Left ventricle myocardium superior (tissue), 1 donor: ENCODE results near the gene CD58. TPM values are rescaled to one million over a fixed set of nuclear protein-coding genes. Genes with fewer than 3 reads are reported as not detected.

Experiments used
- ATAC-seq: fragments of 200-7000 bp; cut with Tn5 transposase; one replicate; pipeline ENCODE4 v1.9.1; 2020; ENCODE audit warnings: mild to moderate bottlenecking, moderate library complexity
- DNase-seq: peaks from one replicate; pipeline ENCODE4 v3.0.0-alpha.2; 2020
- intact Hi-C: fragments of 100-400 bp; cut with micrococcal nuclease; formaldehyde crosslinking; loops from one replicate; pipeline ENCODE4 v1.11.0; 2022
- total RNA-seq: library from RNA; stranded (reverse); fragmentation: NEBNext Ultra II Directional; extraction: Animal tissue kit (Norgen Biotek cat#: 25700); gene quantifications from one replicate; pipeline ENCODE4 v1.2.1, GENCODE V29; 2021
- donor health status: DM: no; HTN: yes; CAD: no; lungs with severe emphysema.

The CD58 gene
- total RNA-seq, 1 donor from 2014 or later: 26.1 TPM

DNA sequence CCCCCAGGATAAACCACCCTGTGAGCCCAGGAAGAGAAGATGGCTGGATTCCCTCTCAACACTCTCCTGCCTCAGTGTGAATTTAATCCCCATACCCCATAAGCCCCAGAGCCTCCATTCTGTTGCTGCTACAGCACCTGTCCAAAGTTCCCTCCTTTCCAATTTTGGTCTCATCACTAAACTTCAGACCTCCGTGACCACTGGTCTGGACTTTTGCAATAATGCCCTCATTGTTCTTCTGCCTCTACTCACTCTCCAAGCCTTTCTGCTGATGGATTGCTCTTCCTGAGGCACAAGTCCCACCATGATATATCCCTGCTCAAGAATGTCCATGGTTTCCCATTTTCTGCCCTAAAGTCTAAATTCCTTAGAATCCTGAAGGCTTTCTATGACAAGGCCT is 83.2 kb downstream of the CD58 start:
- ATAC-seq: no peak
- no peak for DNase-seq

DNA sequence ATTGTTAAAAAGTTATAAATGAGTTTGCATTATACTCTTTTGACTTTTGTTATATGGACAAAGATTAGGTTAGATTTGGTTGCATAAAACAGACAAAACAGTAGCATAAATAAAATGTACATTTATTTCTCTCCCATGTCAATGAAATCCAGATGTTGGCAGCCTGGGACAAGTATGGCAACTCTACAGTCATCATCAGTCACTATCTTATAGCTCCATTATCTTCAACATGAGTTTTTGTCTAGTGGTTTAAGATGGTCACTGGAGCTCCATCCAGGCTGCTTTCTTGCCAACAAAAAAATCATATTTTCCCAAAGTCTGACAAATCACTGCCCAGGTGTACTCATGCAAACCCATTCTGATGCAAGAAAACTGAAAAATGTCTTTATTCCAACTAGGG is 83.8 kb downstream of the CD58 start:
- DNase-seq (no peak), ATAC-seq (no peak)
- intact Hi-C loops: loop anchor here (5.0 kb wide), 2 partner anchors 130 to 345 kb away; no protein-coding TSS in a partner anchor

More for the DNA sequence above, 83.2 kb downstream of the CD58 start:
- intact Hi-C loops: loop anchor here (5.0 kb wide), 2 partner anchors 130 to 345 kb away; no protein-coding TSS in a partner anchor

DNA sequence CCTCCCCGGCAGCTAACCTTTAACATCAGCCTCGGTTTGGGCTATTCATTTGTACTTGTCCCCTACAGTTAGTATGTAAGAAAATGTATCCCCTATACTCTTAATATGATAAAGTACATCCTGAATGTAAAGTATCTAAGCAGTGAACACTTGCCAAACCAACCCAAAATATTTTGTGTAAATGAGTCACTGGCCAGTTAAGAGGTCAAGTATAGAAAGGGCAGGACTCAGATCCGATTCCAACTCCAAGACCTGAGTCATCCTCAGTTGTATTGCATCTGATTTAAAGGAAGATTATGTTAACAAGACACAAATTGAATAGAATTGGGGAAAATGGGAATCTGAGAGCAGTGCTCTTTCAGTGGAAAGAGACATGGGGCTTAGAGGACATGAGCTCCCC is 84.4 kb downstream of the CD58 start:
- DNase-seq: no peak
- intact Hi-C loops: loop anchor here (5.0 kb wide), 2 partner anchors 129 to 344 kb away; no protein-coding TSS in a partner anchor
- no peak for ATAC-seq

DNA sequence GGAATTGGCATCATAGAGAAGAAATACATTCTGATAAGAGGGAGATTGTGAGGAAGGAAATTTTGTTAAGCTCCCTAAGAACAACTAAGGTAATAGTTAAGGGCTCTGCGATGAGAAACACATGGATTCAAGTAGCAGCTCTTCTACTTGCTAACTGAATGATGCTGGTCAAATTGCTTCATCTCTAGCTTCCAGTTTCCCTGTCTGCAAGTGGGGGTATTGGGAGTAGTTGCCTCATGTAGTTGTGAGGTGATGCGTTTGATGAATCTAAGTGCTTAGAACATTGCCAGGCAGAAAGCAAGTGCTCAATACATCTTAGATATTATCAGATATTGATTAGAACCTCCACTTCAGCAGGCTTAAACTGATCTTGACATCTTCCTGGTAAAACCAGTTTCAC is 84.8 kb downstream of the CD58 start:
- ATAC-seq: no peak
- intact Hi-C loops: loop anchor here (5.0 kb wide), 2 partner anchors 129 to 344 kb away; no protein-coding TSS in a partner anchor
- no peak for DNase-seq

DNA sequence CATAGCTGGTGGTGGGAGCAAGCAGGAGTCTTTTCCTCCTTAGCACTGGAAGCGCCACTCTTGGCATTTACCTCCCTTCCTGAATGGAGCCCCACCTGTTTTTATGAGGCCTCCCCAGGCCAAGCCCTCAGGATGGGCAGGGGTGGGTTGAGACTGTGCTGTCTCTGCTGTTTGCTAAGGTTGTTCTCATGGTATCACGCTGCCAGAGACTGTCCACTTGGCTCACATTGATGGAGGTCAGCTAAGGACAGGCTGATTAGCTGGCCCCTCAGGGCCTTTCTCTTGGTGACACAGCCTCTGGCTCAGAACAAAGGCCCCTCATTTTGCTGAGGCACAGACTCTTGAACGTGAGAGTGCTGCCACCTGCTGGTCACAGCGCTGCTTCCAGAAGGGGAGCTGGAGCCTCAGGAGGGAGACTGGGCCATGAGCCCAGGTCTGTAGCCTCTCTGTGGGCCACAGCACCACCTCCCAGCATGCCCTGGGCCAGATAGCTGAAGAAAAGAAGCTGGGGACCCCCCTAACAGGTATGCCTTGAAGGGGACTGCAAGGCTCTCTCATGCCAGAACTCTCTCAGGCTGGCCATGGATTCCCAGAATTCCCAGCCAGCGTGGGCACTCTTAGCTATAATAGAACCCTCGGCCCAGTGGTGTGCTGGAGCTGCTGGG is 85.6 kb downstream of the CD58 start:
- intact Hi-C loops: loop anchor here (5.0 kb wide), 2 partner anchors 128 to 343 kb away; no protein-coding TSS in a partner anchor
- peak; percentile 95 for DNase-seq
- ATAC-seq: peak; percentile 83

DNA sequence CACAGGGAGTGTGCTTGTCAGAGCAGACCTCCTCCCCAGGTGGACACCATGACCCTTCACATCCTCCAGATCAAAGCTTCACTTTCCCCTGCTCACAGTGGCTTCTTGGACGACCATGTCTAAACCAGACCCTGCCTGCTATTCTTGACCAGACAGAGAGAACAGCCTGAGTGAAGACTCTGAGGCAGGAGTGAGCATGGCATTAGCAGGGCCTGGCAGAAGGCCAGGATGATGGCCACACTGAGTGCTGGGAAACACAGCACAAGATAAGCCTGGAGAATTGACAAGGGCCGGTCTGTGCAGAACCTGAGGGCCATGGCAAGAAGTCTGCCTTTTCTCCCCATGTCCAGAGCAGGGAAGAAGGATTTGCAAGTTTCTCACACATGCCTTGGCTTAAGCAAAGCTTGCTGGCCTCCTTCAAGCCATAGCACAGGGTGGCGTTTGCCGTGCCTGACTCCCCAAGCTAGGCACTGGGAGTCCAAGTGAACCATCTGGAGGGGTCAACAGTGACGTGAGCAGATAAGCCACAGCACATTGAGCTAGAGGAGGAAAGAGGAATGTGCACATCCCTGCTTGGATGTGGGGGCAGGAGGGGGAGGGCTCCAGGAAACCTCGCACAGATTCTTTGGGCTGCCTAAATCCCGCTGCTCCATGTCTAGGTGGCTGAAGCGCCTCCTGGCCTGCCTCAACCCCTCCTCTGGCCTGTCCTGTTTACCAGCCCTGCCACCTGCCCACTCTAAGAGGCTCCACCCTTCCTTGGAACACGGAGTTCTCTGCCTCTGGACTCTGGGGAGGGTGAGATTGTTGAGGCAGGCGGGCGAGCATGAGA is 87.1 kb downstream of the CD58 start:
- ATAC-seq (peak; percentile 72), DNase-seq (peak; percentile 84)
- intact Hi-C loops: no loop called here

DNA sequence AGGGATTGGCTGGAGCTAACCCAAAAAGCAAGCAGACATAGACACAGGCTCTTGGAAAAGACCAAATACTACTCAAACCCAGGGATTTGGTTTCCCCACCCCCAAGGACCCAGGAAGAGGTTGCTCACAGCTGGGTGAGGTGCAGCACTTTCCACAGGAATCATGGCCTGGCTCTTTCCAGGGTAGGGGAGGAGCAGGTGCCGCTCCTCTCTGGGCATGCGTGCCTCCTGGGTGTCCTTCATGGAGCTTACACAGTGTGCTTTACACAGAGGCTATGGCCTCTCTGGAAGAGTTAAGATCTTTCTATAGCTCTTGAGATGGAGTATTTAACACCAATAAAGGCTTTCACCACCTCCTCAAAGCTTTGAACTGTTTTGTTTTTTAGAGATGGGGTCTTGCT is 88.3 kb downstream of the CD58 start:
- no peak for DNase-seq
- intact Hi-C loops: no loop called here
- ATAC-seq: no peak

DNA sequence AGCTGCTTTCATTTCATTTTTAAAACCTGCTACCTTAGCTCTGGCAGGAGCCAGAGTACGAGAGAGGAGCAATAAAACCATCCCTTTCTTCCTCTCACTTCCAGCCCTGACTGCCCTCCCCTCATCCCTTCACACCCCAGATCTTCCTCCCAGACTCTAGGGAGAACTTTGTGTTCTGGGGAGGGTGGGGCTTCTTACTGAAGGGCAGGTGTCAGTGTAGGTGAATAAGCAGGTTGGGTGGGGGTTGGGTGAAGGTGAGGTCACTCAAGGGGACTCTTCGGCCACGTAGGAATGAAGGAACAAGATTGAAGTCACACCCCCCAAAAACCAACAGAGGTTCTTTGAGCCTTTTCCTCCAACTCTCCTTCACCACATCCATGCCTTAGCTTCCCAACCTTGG is 88.9 kb downstream of the CD58 start:
- ATAC-seq: no peak
- intact Hi-C loops: no loop called here
- no peak for DNase-seq

DNA sequence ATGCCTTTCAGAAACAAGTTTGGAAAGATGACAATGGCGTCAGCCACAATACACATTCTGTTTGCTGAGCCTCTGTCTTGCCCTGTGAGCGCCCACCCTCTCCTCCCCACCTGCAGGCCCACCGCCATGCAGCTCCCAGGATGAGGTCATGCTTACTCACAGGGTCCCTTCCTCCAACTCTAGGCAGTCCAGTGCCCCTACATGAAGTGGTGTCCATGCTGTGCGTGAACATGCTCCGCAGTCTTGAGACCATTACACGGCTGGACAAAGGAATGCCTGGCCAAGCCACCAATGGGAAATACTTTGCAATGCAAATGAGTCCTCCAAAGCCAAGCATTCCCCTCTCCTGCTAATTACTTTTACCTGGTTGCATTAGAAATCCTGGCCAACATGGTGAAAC is 92.2 kb downstream of the CD58 start:
- intact Hi-C loops: no loop called here
- DNase-seq: no peak
- ATAC-seq: no peak

DNA sequence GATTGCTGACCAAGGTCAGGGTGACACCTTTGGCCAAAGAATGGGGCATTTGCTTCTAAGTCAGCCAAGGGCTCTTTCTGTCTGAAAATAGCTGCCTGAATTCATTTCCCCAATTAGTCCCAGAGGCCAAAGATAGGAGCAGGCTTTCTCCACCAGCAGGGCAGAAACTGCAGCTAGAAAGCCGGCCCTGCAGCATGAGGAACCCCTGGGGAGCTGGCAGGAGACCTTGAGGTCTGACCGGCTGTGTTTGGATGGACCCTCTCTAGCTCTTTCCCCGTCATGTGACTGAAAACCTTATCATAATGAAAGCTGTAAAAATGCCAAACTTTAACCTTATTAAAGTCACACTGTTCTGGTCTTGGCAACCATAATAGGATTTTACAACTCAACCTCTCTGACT is 93.4 kb downstream of the CD58 start:
- DNase-seq: no peak
- ATAC-seq: peak; percentile 55
- intact Hi-C loops: no loop called here

DNA sequence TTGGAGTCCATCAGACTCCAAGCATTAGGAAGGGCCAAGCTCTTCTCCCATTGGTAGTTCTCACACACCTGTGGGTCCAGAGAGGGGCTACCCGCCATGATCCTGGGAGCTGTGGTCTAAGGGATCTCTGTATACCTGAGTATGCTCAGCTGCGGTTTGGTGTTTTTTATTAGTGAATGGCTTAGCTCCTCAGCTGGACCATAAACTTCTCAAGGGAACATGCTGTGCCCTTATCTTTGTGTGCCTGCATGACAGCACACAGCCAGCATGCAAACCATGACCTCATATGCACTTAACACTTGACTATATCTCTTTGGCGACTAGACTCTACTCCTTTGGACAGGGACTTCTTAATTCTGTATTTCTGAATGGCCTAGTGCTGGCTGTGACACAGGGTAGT is 94.5 kb downstream of the CD58 start:
- ATAC-seq: peak; percentile 88
- intact Hi-C loops: no loop called here
- DNase-seq: no peak

DNA sequence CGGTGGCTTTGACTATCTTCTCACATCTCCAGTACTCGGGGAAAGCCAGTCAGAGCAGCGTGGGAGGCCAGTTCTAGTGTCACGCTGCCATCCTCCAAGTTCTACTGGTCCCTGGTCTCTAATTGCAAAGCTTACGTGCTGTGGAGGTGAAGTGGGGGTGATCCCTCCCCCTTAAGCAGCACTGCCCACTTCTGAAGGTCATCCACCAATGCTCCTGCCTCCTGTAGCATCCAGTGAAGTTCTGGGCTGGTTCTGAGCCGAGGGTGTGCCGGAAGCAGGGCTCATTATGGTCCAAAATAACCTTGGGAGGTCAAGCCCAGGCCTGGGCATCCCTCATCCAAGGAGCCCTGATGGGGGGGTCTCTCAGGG is 95.0 kb downstream of the CD58 start:
- ATAC-seq (peak; percentile 9), DNase-seq (no peak)
- intact Hi-C loops: no loop called here

DNA sequence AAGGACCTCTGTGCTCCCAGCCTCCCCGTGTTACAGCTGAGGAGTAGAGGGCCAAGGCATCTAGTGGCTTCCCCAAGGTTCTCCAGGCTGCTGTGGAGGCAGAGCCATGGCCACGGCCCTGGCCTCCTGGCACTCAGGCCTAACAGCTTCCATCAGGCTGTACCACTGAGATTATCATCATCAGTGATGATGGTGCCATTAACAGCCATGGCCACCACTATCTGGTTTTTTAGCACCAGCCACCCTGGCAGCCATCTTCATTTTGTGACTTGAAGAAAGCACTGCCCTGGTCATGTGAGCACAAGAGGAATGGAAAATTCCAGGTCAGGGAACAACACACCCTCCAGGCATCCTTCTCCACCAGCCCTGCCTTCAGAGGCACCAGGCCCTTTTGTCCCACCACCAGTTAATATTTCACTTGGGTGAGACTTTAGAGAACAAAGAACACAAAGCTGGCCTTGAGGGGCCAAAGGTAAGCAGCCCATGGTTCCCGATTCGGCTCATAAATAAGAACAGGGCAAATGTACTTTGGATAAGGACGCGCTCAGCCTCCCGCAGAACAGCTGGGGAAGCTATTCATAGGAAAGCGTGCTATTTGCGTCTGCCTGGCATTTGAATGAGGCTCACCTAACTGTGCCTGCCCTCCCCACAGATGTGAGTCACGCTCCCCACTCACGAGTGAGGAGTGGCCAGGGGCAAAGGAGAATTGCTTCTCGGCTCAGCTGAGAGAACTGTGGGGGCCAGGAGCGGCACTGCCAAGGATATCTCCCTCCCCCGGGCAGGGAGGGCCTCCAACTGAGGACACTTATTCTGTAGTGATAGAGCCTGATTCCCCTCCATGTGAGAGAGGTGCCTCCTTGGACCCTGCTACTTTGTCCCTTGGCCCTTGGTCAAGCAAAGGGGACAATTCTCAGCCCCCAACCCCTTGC is 95.6 kb downstream of the CD58 start:
- peak; percentile 67 for DNase-seq
- intact Hi-C loops: no loop called here
- ATAC-seq: peak; percentile 81

DNA sequence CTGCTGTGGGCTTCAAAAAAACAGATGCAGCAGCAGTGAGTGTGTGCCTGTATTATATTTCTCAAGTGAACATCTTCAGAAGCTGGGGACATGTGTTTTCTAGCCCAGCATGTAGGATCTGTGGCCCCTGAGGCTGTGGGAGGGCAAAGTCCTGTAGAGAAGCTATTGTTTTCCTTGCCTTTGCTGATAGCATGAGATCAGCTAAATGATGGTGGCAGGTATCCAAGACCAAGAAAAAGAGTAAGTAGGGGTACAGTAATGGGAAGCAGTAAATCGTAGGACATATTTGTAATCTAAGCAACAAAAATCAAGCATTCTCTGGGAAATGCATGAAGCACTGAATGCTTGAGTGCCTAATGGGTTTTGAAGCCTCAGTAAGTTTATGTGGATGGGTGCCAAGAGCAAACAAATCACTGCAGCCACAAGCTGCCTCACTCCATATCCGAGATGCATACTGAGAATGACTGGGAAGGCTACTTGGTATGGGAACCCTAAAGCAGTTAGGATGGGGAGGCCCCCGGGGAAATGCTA is 98.3 kb downstream of the CD58 start:
- ATAC-seq: no peak
- intact Hi-C loops: no loop called here
- no peak for DNase-seq

DNA sequence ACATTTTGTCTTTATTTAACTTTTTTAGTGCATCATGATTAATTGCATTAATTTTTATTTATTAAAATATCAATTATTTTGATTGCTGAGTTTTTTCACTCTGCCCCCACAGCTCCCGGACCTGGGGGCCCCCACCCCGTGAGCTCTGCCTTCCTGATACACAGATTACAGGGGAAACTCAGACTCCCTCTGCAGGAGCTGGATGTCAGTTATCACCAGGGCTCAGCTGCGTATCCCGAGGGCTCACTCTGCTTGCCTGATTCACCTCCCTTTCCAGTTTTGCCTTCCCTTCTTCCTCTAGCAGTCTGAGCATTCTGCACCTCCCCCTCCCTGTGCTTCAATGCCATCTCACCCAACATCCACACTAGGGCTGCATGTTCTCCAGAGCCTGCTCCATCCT is 99.6 kb downstream of the CD58 start:
- intact Hi-C loops: no loop called here
- ATAC-seq: no peak
- no peak for DNase-seq

DNA sequence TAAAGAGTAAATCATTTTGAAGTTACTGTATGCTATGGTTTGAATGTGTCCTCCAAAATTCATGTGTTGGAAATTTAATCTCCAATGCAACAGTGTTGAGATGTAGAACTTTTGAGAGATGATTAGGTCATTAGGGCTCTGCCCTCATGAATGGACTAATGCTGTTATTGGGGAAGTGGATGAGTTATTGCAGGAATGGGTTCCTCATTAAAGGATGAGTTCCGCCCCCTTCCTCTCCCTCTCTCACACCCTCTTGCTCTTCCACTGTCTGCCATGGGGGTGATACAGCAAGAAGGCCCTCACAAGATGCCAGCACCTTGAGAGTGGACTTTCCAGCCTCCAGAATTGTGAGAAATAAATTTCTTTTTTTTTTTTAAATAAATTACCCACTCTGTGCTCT is 100.2 kb downstream of the CD58 start:
- DNase-seq (no peak), ATAC-seq (no peak)
- intact Hi-C loops: no loop called here

DNA sequence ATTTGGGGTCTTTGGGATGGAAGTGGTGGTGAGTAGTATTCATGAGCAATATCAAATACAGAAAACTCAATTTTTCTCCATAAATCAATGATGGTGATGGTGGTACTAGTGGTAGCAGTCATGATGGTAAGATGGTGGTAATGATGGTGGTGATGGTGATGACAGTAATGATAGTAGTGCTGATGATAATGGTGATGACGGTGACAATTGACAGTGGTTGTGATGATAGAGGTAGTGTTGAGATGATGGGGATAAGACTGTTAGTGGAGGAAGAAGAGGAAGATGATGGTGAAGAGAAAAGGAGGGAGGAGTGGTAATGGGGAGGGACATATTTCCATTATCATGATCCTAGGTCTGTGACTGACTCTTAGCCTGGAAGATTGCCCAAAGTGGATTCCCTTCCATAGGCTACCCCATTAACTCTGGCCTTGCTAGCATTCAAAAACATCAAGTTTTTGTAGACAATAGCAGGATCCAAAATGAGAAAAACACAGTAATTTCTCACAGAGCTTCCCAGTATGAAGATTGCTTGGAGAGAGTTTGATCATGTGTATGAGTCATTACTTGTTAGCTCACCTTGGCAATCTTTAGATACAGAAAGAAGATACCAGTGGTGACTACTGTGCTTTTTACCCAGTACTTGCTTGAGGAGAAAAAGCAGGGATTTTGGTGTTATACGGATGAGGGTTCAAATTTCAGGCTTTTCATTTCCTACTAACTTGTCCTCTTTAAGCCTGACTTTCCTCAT is 103.8 kb downstream of the CD58 start:
- DNase-seq (no peak), ATAC-seq (no peak)
- intact Hi-C loops: no loop called here

DNA sequence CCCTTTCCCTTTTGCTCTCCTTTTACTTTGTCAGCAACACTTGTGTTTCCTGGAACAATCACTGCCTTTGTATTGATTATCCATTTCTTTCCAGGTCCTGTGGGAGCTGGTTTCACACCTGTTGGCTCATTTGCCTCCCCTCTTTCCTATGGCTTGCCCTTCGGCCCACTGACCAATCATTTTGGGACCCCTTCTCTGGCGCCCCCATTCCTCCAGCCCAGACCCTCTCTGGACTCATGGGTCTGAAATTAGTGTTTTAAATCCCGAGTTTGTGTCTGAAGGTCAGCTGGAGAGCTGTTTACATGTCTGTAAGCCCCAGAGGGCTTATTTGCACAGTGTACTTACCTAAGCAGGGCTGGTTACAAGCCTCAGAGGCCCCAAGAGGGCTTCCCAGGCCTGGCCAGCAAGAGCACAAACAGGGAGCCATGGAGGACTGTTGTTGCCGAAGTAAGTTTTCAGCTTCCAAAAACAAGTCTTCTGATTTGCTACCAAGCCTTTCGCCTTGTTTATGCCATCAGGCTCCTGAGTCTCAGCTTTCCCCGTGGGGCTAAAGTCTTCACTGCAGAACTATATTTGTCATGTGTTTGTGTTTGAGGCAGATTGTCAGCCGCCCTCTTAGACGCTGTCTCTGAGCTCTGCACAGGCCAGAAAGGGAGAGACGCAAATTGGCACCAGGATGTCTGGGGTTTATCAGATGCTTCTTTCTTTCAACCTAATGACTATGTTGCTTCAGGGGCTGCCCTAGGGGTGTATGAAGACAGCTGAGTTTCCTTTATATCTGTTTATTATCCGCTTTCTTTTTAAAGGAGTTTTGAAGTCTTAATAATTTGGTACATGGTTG is 104.8 kb downstream of the CD58 start:
- no peak for DNase-seq
- peak; percentile 62 for ATAC-seq
- intact Hi-C loops: no loop called here
